Fibroblast of skin of back (primary cell): ENCODE measurements around the gene MYO5C.
A peak's percentile ranks its signal among the peaks of the same experiment; 100 is the strongest.
"Not testable (repeated sequence)": the region's sequence is repeated elsewhere in the genome, so short reads cannot be mapped to it uniquely, and the experiment has no call there.

ENCODE experiments used
- DNase-seq: peaks from one replicate; pipeline ENCODE4 v3.0.0-alpha.2; 2013

MYO5C gene

DNA sequence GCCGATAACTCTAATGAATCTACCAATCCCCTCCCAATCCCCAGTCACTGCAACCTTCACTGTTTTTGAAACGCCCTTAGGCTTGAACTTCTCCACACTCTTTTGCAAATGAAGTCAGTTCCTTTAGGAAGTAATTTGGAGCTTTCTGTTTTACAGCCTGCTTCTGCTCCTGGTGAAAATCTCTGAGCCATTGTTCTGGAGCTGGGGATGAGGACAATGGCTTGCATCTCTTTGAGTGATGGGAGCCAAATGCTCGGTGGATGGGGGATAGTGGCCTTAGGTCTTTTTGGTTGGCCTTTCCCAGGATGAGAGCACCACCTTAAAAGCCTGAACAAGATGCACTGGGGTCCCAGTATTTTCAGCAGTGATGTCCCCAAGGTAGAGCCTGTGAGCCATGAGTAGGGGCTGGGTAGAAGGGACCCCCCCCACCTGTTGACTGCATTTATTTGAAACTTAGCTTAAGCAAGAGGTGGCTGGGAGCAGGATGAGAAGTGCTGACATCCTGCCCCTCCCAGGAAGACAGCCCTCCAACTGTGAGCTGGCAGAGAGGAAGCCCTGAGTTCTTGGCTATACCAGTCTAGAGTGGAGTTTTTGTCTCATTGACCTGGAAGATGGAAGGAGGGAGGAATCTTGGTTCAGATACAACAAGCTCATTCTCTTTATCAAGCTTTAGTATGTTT is 7.6 kb upstream of the MYO5C start:
- DNase-seq, result no peak

DNA sequence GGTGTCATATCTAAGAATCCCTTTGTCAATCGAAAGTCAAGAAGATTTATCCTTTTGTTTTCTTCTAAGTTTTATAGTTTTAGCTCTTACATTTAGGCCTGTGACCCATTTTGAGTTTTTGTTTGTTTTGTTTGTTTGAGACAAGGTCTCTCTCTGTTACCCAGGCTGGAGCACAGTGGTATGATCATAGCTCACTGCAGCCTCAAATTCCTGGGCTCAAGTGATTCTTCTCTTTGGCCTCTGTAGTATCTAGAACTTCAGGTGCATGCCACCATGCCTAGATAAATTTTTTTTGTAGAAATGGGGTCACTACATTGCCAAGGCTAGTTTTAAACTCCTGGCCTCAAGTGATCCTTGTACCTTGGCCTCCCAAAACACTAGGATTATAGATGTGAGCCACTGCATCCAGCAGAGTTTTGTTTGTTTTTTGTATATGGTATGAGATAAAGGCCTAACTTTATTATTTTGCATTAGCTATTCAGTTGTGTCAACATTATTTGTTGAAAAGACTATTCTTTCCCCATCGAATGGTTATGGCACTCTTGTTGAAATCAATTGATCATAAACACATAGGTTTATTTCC is 5.8 kb upstream of the MYO5C start:
- DNase-seq, result no peak

GRCh38 chr15:52294881-52295420 is 653 bp downstream of the MYO5C start:
- DNase-seq, result no peak

DNA sequence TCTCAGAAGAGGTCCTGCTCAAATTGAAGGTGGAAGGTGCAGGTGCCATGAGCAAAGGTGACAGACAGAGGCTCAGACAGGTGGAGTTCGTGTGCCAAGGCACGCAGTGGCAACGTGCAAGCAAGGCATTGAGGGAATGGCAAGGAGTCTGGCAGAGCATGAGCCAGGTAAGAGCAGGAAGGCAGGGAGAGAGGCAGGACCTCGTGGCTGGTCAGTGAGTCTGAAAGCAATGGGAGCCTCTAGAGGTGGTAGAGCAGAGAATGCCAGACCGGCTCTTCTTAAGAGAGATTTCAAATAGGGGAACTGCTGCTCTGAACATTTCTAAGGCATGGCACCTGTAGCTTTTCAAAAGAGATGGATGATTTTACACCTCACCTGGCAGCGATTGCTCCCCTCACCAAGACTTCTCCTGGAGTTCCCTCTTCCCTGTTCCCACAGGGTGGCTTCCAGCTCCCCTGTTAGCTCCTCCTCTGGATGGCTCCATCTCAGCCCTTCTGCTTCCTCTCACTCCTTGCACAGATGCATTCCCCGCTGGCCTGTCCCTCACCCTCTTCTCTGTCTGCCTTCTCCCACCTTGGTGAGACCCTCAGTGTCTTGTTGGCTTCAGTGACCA is 2.7 kb downstream of the MYO5C start:
- DNase-seq, result no peak

DNA sequence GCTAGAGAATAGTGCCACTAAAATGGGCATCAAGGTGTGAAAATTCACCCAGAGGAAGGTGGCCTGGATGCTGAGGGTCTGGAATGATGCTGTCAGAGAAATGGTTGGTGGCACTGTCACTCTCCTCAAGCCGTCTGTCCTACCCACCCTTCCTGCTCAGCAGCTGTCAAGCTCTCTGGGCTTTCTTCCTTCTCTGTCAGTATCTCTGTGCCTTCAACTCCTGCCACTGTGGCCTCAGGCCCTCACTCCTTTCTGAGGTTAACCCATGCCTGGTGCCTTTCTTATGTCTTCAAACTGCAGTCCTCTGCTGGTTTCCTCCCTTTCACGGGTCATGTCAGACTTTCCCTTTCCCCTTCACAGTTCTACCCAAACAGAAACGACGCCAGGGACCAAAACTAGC is 4.4 kb downstream of the MYO5C start:
- no peak for DNase-seq

DNA sequence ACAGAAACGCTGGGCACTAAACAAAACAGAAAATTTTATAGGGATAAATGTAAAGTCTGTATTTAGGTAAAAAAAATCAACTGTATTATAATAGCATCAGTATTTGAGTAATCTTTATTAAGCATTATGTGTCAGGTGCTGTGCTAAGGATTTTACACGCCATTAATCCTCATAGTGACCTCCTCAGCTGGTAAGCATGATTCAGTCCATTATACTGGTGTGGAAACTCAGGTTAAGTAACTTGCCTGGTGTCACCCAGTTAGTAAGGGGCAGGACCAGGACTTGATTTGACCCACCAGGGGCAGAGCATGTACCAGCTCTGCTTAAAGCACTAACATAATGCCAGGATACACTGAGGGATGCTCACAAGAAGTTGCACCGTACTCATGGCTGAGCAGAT is 4.8 kb downstream of the MYO5C start:
- no peak for DNase-seq

DNA sequence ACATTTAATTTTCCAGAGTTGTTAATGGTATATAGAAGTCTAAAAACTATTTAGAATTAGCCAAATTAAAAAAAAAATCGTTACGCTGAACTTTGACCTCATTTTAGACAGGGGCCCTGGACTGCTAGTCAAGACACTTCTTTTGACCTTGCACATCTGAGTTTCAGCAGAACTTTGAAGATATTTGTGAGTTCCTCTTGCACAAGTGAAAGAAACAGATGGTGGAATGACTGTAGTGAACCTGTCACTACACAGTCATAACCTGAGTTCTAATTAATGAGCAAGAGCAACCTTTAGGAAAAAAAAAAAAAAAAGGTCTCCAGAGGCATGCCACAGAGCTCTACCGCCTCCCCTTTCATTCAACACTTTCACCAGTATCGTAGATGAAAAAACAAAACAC is 5.3 kb downstream of the MYO5C start:
- no peak for DNase-seq

- DNase-seq, result no peak
These were observed 5.9 kb downstream of the MYO5C start for GRCh38 chr15:52289629-52290081.

DNA sequence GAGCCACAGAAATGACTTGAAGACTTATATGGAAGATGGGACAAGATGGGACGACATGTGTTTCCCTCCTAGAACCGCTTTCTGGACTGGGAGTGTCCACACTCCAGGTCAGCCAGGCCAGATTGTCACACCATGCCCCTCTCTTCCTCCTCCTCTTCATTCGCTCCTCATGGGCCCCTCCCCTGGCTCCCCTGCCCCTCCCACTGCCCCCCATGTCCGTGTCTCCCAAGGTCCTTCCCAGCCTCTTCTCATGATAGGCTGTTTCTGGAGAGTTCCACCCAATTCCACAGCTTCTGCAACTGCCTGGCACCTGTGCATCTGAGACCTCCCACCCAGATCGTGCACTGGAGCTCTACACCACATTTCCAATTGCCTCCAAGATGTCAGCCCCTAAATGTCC is 6.6 kb downstream of the MYO5C start:
- DNase-seq, result no peak

GRCh38 chr15:52288051-52288942 is 7.3 kb downstream of the MYO5C start:
- DNase-seq, result no peak

DNA sequence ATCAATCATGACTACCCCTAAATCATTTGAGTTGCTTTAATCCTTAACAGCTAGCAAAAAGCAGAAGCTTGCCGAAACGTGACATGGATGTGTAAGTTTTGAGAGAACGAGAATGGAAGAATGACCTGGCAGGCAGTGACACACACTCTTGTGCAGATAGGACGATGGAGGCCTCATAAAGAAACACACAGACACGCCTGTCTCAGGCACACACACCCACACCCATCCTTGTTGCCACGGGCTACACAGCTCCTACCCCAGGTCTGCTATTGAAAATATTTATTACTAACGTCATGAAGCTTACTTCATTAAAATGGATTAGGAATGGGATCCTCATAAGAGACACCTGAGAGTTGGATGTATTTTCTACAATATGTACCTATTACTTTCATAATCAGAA is 8.5 kb downstream of the MYO5C start:
- no peak for DNase-seq

DNA sequence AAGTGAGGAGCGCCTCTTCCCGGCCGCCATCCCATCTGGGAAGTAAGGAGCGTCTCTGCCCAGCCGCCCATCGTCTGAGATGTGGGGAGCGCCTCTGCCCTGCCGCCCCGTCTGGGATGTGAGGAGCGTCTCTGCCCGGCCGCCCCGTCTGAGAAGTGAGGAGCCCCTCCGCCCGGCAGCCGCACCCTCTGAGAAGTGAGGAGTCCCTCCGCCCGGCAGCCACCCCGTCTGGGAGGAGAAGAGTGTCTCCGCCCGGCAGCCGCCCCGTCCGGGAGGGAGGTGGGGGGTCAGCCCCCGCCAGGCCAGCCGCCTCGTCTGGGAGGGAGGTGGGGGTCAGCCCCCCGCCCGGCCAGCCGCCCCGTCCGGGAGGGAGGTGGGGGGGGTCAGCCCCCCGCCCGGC is 9.7 kb downstream of the MYO5C start:
- not testable (repeated sequence) for DNase-seq

GRCh38 chr15:52284164-52284563 is 11.4 kb downstream of the MYO5C start:
- peak; percentile 31 for DNase-seq

- DNase-seq, result no peak
These were observed 12.3 kb downstream of the MYO5C start for GRCh38 chr15:52283281-52283680.

DNA sequence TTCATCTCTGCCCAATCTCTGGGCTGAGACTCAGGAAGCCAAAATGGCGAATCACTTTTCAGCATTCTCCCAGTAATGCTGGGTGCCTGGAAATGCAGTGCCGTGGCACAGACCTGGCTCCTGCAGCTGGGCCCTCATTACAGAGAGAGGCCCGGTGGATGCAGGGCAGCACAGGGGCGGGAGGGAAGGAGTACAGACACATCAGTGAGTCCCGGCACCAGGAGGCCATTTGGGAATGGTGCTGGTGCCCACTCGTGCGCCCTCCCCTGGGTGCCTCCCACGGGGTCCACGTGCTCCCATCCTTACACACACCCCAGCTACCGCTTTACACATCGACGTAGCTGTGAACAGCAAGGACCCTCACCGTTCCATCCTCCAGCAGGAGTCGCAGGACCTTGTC is 13.2 kb downstream of the MYO5C start:
- no peak for DNase-seq

- DNase-seq, result no peak
These were observed 14.2 kb downstream of the MYO5C start for GRCh38 chr15:52281085-52282035.

DNA sequence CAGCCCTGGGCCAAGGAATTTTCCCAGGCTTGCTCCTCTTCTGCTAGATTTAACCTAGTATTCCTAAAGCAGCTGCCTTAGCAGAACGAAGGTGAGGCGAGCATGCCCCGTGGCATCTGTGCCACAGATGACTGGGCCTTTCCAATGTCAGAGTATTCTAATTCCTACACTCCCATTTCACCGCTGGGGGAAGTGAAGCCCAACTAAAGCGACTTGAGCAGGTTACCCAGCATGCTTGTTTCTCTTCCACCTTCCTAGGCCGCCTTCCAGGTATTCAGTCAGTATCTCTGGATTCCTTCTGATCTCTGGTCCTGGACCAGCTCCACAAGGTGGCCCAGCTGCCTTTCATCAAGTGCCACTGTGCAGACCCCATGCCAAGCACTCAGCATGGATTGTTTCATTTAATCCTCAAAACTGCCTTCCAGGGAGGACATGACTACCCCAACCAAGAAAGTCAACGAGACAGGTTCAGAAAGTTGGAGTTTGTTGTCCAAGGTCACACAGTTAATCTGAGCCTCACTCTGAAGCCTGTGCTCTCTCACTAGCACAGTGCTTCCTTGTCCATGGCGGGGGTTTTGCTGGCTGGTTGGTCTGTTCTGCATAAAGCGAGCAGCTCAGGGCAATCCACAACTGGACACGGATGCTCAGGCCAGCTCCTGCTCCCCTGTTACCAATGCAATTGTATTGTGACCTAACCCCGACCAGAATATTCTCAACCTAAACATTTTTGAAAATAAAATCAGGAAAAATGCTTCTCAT is 15.1 kb downstream of the MYO5C start:
- no peak for DNase-seq

DNA sequence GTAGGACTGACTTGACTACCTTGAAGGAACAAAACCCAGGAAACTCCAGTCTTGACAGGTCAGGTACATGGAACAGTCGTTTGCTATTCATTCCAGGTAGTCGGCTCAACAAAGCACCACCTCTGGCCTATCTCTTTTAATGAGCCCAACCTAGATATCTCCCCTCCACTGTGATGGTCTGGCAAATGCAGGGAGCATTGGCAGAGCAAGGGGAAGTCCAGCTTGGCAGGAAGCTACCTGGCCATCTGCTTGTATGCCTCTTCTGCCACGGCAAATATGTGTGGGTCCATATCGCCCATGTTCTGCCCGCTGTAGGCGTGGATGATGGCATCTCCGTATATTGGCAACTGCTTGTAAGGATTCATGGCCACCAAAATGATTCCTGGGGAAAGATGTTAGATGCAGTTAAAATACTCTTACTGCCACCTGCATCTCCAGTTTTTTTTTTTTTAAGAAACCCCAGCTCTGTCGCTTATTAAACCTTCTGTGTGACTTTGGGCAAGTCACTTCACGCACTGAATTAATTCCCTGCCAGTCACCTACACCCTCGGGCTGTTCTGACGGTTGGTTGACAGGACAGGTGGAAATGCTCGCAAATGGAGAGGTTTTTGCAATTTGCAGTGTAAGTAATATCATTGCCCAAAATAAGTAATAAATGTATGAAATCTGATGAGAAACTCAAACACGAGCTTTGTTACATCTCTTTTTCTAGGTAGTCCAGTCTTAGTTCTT is 16.8 kb downstream of the MYO5C start:
- DNase-seq, result no peak

GRCh38 chr15:52278135-52278534 is 17.5 kb downstream of the MYO5C start:
- DNase-seq, result no peak

- no peak for DNase-seq
These were observed 18.0 kb downstream of the MYO5C start for GRCh38 chr15:52277575-52277974.
